Gastroesophageal sphincter (tissue), 3 donors: ENCODE measurements around the gene KCNIP3.

Experiments used
- CTCF ChIP-seq, 4 experiments: fragments of 200-600 bp in 2 of 4; fragments of 450-650 bp in 2 of 4; sonication (generic) in 1 of 4; IDR thresholded peaks; one replicate each; pipeline ENCODE4 v1.5.1; 2017 to 2019; ENCODE audit warnings: antibody characterized with exemption in 4 of 4, mild to moderate bottlenecking in 2 of 4, moderate library complexity in 2 of 4
- POLR2A ChIP-seq, 2 donors: fragments of 450-650 bp; IDR thresholded peaks; one replicate each; pipeline ENCODE4 v1.6.1; 2017; ENCODE audit warnings: antibody characterized with exemption in 2 of 2, mild to moderate bottlenecking in 2 of 2, moderate library complexity in 1 of 2

DNA sequence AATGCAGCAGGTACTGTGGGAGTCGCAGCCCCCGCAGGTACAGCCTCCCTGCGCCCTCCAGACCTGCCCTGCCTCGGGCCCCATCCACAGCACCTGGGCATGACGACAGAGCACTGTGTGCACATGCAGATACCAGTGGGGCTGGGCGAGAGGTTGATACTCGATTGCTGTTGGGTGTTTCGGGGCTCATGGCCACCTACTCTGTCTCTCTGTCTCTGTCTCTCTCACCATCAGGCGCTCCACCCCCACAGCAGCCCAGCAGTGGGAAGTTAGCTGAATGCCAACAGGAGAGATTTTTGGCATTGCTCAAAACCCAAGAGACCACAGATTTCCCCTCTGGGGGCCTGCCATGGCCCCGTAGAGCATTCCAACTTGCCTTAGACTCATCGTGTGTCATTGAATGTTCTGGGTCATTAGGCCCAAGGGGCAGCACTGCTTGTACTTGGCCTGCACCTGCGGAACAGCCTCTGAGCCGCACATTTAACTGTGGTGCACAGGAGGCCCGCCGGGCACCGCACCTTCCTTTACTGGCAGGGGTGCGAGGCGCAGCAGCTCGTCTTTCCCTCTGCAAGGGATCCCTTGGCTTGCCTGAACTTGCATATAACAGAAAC, 18.8 kb downstream of the KCNIP3 start:
- TF ChIP-seq CTCF (IDR thresholded peaks at IDR 0.05) = no peak
- no peak for TF ChIP-seq POLR2A (IDR thresholded peaks at IDR 0.05)
